ENCODE results near the gene PPARG. TPM values are rescaled to one million over a fixed set of nuclear protein-coding genes. Genes with fewer than 3 reads are reported as not detected.
"Not testable (repeated sequence)": the region's sequence is repeated elsewhere in the genome, so short reads cannot be mapped to it uniquely, and the experiment has no call there.

PPARG gene
- total and polyA plus RNA-seq, 9 donors = 12.8 to 53.6 (median 32.4) TPM

DNA sequence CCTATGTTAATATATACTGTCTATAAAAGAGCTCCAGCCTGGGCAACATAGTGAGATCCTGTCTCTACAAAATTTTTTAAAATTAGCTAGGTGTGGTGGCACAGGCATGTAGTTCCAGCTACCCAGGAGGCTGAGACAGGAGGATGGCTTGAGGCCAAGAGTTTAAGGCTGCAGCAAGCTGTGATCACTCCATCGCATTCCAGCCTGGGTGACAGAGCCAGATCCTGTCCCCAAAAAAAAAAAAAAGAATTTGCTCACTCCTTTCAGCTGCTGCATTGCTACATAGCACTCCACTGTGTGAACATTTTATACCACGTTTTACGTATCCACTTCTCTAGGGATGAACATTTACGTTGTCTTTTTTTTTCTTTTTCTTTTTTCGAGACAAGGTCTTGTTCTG is 189.5 kb downstream of the PPARG start:
- Histone ChIP-seq H3K27ac (no peak overlapping the region), H3K36me3 (no peaks in the 10 kb centered on the region), H3K9me3 (no peaks in the 10 kb centered on the region), H3K4me3 (no peak overlapping the region), H3K27me3 (no peaks in the 10 kb centered on the region), H3K4me1 (ENCODE audit: insufficient read depth) (peaks cover 6% of the 10 kb centered on the region)
- no peak for TF ChIP-seq POLR2A (IDR thresholded peaks at IDR 0.05)
- intact Hi-C loops (cut with DNase I) = loop anchor here in 3 of 4 donors (2.0 to 10.0 kb wide), 3 partner anchors 194 to 344 kb away; partner anchors contain the start of gene PPARG (in 1 of the 3)
- no peak for DNase-seq
- WGBS, 3 donors = 82 to 86% (median 85%) methylated on average over 5 of the region's 5 CpGs

GRCh38 chr3:12479198-12479597 is 190.3 kb downstream of the PPARG start:
- H3K27ac ChIP-seq; DNase-seq; H3K27me3 ChIP-seq; H3K36me3 ChIP-seq; H3K4me1 ChIP-seq (ENCODE audit: insufficient read depth); H3K9me3 ChIP-seq; H3K4me3 ChIP-seq: not testable (repeated sequence)
- 71 to 79% (median 75%) methylated on average over 2 to 3 of the region's 3 CpGs for WGBS, 3 donors
- intact Hi-C loops (cut with DNase I) = loop anchor here in 3 of 4 donors (2.0 to 10.0 kb wide), 3 partner anchors 194 to 344 kb away; partner anchors contain the start of gene PPARG (in 1 of the 3)

- Histone ChIP-seq H3K4me1 (ENCODE audit: insufficient read depth) (peaks cover 10% of the 10 kb centered on the region), H3K9me3 (no peaks in the 10 kb centered on the region), H3K36me3 (no peaks in the 10 kb centered on the region), H3K4me3 (no peak overlapping the region), H3K27me3 (no peaks in the 10 kb centered on the region), H3K27ac (no peak overlapping the region)
- TF ChIP-seq CTCF (IDR thresholded peaks at IDR 0.05) (peak; percentile 74 to 83 (median 80)), POLR2A (IDR thresholded peaks at IDR 0.05) (no peak), EP300 (IDR thresholded peaks at IDR 0.05) (no peak)
- 21 to 22% (median 21%) methylated on average over 9 of the region's 9 CpGs for WGBS, 3 donors
- intact Hi-C loops (cut with DNase I) = loop anchor here (2.0 to 10.0 kb wide), 6 partner anchors 195 to 345 kb away; partner anchors contain the start of gene PPARG (in 1 of the 4)
- DNase-seq = peak in 2 of 5 donors; percentile 24 to 43
Measured at GRCh38 chr3:12479919-12480427, 191.1 kb downstream of the PPARG start.

- intact Hi-C loops (cut with DNase I) = loop anchor here in 2 of 4 donors (2.0 to 5.0 kb wide), 3 partner anchors 195 to 346 kb away; partner anchors contain the start of gene PPARG (in 1 of the 2)
- no peak for DNase-seq
- 29 to 34% (median 33%) methylated on average over 1 of the region's 1 CpG for WGBS, 3 donors
- no peaks in the 10 kb centered on the region for H3K27me3 ChIP-seq
- no peaks in the 10 kb centered on the region for H3K9me3 ChIP-seq
- H3K27ac ChIP-seq = no peak overlapping the region
- no peaks in the 10 kb centered on the region for H3K36me3 ChIP-seq
- TF ChIP-seq EP300 (IDR thresholded peaks at IDR 0.05) (no peak), POLR2A (IDR thresholded peaks at IDR 0.05) (no peak), CTCF (IDR thresholded peaks at IDR 0.05) (no peak)
- H3K4me1 ChIP-seq (ENCODE audit: insufficient read depth) = peaks cover 10% of the 10 kb centered on the region
- H3K4me3 ChIP-seq = peak overlapping the region; percentile 74
Measured at GRCh38 chr3:12483410-12483809, 194.5 kb downstream of the PPARG start.

GRCh38 chr3:12483872-12484197 is 195.0 kb downstream of the PPARG start:
- H3K27ac ChIP-seq = no peak overlapping the region
- H3K27me3 ChIP-seq = no peaks in the 10 kb centered on the region
- no peaks in the 10 kb centered on the region for H3K36me3 ChIP-seq
- 1 to 4% (median 3%) methylated on average over 10 of the region's 10 CpGs for WGBS, 3 donors
- TF ChIP-seq CTCF (IDR thresholded peaks at IDR 0.05) (no peak), POLR2A (IDR thresholded peaks at IDR 0.05) (no peak), EP300 (IDR thresholded peaks at IDR 0.05) (no peak)
- H3K9me3 ChIP-seq = no peaks in the 10 kb centered on the region
- intact Hi-C loops (cut with DNase I) = loop anchor here in 2 of 4 donors (2.0 to 5.0 kb wide), 3 partner anchors 195 to 347 kb away; partner anchors contain the start of gene PPARG (in 1 of the 2)
- H3K4me1 ChIP-seq (ENCODE audit: insufficient read depth) = peaks cover 10% of the 10 kb centered on the region
- peak overlapping the region; percentile 74 for H3K4me3 ChIP-seq
- peak in 1 of 5 donors; percentile 42 for DNase-seq

Small RNA genes within 50 kb of the gene (small RNA-seq; reads per million reads assigned to genes)
- not detected for gene AC091492.1

Other genes with a start within 250 kb of the PPARG start
- gene TIMP4, start 130.2 kb upstream of the PPARG start, total RNA-seq = 10 to 100 TPM in 1 of 7 donors, 1 to 10 TPM in 6; 1.1 to 11.8 (median 4.2) TPM
- gene TIMP4, start 130.2 kb upstream of the PPARG start, polyA plus RNA-seq = 1 to 10 TPM; 4.3 to 5.8 TPM
- gene TSEN2, start 195.4 kb downstream of the PPARG start, total RNA-seq = 10 to 100 TPM; 18.1 to 27.4 (median 23.5) TPM
- 10 to 100 TPM; 13.2 to 17.2 TPM for gene TSEN2, start 195.4 kb downstream of the PPARG start, polyA plus RNA-seq